Stimulated activated CD4-positive, alpha-beta T cell treated with anti-CD3 and anti-CD28 coated beads, Interleukin-4, amount 100 ng/mL, for 48 hours (primary cell): Measurements from ENCODE around the gene COX10.
"Not testable (repeated sequence)": the region's sequence is repeated elsewhere in the genome, so short reads cannot be mapped to it uniquely, and the experiment has no call there.

ENCODE experiments used
- DNase-seq, 2 donors: peaks; one replicate each; pipeline ENCODE4 v3.0.0-alpha.2; 2020; ENCODE audit warnings: low read depth in 2 of 2

The COX10 gene

DNA sequence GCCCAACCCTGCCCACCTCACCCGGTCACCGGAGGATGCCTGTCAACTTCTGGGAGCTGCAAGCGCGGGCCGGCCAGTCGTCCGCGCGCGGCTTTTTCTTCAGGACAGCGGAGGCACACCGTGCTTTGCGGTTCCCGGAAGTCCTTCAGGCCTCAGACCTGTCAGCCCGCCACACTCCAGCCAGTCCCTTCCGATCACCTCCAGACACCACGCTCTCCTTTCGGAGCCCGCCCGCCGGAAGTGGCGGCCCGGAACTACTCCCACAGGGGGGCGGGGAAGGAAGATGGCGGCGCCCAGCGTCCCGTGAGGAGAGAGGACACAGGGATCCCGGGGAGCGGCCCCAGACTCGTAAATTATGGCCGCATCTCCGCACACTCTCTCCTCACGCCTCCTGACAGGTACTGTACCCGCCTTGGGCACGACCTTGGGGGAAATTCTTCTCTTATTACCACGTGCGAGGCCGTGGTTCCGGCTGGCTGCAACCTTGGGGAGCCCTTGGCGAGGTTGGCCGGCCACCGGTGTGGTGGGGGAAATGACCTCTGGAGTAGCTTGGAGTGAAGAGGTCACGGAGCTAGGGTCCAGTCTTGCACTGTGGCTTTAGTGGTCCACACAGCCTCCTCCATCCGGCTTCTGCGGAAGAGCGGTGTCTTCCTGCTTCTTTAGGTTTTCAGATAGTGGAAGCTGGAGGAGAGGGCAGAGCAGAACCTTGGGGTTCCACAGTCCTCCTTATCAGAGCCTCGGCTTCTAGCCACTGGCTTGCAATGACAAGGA, at the start of gene COX10:
Gene COX10 (plus strand): TSS at position 254 of the 771 bp plus-strand sequence. CDS start 102 bp downstream, at position 356.
- DNase-seq = peak; percentile 82

DNA sequence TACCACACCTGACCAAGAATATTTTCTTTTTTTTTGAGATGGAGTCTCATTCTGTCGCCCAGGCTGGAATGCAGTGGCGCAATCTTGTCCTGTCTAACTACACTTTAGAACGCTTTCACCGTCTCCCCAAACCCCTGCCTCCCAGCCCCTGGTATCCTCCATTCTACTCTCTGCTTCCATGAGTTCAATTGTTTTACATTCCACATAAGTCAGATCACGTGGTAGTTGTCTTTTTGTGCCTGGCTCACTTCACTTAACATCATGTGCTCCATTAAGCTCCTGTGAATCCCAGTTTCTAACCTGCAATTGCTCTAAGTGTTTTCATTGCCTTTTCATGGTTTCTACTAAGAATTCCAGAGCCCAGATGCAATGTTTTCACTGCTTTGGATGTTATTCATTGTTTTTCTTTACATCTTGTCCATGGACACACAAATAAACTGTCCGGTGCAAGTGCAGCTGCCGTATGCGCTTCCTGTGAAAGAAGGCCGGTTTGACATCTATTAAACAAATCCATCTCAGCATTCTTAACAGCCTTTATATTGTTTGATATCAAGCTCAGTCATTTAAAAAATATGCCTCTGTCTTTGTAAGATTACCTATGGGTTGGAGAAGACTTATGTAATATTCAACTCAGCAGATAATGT, 47.5 kb upstream of the COX10 start:
- not testable (repeated sequence) for DNase-seq

DNA sequence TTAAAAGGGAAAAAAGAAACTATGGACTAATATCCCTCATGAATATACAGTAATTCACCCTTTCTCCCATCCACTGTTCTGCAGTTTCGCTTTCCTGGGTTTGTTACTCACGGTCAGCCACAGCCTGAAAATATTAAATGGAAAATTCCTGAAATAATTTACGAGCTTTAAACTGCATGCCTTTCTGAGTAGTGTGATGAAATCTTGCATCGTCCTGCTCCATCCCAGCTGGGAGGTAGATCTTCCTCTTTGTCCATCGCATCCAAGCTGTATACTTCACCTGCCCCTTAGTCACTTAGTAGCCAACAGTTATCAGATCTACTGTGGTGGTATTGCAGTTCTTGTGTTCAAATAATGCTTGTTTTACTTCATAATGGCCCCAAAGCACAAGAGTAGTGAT, 39.5 kb upstream of the COX10 start:
- not testable (repeated sequence) for DNase-seq

DNA sequence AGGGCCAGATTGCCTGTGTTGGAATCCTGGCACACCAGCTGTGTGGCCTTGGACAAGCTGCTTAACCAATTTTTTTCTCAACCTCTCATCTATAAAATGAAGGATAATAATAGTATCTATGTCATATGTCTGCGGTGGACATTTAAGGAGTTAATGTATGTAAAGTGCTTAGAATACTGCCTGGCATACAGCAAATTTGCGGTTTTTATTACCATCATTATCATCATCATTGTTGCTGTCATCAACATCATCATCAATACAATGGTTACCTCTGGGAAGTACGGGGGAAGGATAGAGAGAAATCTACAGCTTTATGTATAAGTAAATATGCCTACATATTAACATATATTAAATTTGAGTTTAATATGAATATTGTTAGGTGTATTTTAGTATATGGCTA, 37.1 kb upstream of the COX10 start:
- no peak for DNase-seq

DNA sequence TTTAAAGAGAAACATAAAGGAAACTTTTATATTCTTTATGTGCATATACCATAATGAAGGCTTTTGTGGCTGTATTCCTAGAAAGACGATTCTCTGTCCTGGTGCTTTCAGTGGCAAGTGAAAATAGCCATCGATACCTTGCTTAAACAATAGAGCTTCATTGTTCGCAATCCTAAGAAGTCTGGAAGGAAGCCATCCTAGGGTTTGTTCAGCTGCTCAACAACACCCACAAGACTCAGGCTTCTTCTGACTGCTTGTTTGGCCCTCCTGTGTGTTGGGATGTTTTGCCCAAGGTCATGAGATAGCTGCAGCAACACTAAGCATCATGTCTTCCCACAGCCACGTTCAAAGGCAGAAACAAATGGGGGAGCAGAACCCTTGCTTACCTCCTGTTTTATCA, 36.1 kb upstream of the COX10 start:
- no peak for DNase-seq

DNA sequence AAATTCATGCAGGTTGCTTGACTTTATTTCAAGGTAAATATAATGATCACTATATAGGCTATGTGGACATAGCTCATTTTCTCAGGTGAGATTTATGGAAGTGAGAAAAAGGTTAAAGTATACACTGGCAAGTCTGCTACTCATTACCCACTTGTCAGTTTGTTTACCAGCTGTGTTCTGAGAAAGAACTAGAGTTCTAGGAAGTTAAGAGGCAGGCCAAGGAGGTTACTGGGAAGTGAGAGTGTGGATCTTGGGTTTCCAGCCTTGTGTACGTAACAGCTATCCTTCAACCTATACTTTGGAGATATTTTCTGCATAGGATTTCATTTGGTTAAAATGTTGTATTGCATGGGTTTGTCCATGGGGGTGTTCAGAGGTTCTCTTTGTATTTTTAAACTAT, 31.9 kb upstream of the COX10 start:
- DNase-seq = no peak

DNA sequence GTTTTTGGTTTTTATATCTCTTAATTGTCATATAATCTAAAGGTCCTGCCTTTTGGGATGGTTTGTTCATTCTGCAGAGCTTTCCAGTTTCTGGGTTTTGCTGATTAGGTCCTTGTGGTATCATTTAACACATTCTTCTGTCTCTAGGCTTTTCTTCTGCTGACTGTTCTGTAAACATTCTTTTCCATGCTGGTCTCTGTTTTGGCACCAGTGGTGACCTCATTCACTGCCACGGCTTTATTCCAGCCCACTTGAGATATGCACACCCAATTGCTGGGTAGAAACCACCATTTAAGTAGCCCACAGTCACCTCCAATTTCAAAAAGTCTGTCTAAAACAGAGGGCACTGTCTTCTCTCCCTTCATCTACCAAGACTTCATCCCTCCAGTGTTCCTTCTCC, 31.1 kb upstream of the COX10 start:
- DNase-seq = no peak

DNA sequence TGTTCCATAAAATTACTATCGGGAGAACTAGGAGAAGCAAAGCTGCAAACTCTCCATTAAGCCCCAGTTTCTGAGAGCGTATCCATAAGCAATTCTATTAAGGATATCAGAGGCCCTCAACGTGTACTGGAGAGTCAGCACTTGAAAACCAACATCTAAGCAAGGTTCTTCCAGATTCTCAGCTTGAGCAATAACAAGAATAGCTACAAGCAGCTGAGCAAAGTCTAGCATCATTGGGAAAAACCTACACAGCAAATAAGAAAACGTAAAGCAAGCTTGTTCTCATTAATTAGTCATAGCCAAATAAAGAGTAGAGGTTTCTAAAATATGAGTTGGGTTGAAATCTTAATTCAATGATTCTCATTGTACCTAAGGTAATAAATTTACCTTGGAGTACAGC, 26.9 kb upstream of the COX10 start:
- DNase-seq = no peak

DNA sequence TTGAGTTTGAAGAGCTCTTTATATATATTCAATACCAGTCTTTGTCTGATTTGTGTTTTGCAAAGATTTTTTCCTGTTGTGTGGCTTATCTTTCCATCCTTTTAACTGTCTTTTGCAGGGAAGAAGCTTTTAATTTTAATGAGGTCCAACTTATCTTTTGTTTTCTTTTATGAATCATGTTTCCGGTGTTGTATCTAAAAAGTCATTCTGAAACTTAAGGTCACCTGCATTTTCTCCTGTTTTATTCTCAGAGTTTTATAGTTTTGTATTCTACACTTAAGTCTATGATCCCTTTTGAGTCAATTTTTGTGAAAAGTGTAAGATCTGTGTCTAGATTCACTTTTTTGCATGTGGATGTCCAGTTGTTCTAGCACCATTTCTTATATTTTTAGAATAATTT, 24.6 kb upstream of the COX10 start:
- DNase-seq = no peak

DNA sequence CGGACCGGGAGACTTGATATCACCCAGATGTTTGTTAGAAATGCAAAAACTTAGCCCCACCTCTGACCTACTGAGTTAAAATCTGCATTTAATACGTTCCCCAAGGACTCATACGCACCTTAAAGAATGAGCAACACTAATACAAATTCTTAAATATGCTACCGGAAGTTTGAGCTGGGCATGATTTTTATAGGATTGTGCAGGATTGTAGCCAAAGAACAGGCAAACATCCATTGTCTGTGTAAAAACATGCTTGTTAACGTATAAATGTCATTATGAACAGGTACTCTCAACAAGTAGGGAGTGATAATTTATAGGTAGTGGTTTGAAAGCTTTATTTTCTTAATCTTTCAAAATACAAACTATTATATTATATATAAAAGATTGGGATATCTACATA, 22.3 kb upstream of the COX10 start:
- no peak for DNase-seq

DNA sequence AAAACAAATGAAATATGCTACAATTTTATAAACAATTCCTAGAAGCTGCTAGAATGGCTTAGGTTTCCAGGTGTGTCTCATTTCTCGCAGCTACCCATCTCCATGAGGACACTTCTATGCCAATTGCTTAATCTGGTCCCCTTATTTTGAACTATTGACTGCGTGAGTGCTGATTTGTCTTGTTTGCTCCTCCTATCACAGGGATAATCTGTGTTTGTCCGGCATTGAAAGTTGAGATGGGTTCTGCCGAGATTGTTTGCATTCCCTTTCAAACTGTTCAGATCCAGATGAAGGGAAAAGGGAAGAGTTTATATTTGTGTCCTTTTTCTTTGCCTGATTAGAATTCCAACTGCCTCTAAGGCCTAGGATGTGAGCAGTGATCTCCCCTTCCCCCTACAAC, 21.7 kb upstream of the COX10 start:
- DNase-seq = no peak

DNA sequence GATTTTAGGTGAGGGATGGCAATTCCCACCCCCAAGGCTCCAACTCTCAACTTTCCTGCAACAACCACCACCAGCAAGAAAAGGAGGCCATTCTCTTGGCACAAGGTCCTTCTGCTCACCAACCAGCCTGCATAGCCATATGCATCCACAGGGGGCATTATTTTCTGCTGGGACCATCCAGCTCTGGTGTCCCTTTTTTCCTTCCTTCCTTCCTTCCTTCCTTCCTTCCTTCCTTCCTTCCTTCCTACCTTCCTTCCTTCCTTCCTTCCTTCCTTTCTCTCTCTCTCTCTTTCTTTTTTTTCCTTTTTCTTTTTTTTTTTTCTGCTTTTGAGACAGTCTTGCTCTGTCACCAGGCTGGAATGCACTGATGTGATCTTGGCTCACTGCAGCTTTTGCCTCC, 21.1 kb upstream of the COX10 start:
- no peak for DNase-seq

DNA sequence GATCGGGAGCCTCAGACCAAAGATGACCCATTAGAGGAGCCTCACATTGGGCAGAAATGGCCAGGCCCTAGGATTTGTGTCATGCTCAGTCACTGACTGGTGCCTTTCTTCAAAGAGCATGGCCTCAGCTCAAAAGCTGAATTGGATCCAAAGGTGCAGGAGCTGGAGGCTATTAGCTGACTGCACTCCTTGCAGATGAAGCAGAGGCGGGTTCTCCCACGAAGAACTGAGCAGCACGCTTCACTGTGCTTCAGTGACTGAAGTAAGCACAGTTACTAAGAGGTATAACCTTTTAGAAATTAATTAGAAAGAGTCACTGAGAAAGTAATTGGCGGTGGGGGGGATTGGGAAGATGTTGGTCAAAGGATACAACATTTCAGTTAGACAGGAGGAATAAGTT, 18.7 kb upstream of the COX10 start:
- no peak for DNase-seq

DNA sequence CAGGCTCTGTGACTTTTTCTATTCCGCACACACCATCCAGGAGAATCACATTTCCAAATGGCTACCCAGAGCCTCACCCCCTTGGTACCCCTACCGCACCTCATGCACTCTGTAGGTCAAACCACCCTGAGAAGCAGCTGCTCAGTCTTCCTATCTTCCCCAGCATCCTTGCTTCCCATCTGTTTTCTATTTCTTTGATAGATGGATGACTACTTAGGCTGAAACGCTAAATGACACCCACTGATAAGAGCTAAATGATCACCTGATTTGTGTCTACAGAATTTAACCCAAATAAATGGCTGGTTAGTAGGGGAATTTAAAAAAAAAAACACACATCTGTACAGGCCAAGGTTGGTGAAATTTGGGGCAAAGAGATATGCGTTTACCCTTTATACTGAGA, 17.6 kb upstream of the COX10 start:
- no peak for DNase-seq

DNA sequence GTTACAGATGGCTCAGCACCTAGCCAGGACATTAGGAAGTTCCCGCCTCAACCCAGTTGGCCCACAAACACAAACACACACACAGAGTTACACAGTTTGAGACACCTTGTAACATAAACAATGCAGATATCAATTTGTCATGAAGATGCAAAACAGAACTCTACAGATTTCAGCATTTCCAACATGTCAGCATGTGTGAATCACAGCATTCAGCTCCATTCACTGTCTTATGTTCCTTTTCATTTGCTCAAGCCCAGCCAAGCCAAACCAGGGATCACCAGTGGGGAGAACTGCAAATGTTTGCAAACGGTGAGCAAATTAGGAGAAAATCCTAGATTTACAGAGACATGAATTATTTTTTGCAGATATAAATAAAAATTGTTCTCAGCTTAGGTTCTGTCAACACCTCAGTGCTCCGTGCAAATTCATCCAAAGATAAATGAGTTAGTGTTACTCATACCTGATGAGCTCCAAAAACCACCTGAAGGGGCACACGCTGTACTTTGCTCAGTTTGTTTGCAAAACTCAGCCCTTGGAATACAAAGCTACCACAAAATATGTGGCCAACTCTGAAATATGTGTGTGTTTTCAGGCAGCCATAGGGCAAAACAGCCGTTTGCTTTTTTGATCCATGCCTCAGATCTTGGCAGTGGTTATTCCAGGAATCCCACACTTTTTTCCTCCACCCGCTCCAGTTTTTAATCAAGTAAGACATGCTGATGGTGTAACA, 16.3 kb upstream of the COX10 start:
- DNase-seq = no peak

DNA sequence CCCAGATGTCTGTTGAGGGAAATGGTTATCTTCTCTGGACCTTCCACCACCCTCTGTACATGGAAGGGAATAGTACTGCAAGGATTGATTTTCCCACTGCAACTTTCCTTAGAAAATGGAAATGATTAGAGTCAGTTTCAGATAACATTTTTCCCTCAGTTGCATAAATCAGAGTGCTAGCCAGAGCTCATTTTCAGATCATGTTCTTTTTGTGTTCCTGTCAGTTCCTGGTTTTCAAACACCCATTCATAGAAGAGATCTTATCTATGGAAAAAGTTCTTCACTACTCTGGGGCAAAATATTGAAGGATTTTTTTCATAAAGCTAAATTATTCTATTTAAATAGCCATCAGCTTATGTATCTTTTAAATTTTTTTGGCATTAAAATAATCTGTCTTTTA, 11.7 kb upstream of the COX10 start:
- DNase-seq = no peak

DNA sequence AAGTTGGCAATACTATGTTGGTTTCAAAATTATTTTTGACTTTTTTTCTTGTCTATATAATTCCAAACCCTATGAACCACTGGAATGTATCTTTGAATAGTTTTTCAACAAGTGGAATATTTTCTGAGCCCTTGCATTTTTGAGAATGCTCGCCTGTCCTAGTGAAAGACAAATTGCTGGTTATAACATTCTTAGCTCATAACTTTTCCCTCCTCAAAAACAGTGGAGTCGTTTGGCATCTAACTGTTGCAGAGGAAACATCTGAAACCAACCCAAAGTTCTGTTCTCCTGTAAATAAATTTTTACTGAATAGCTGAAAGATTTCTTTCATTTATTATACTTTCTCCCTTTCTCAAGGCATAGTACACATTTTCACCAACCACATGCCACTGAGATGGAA, 11.3 kb upstream of the COX10 start:
- no peak for DNase-seq

DNA sequence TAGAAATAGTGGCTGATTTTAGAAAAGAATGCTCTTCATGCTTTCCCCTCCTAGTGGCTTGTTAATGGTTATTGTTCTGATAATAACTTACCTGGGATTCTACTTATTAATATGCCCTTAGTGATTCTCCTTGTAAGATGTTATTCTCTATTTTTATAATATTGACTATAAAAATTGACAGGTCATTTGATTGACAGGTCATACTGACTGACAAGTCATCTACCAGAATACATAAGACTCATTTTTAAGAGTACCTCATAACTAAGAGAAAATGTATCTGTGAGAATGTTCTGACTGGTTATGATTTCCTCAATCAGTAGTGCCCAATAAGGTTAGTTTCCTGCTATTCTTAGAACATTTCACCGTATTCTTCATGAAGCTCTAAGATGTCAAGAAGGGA, 8.6 kb upstream of the COX10 start:
- no peak for DNase-seq

DNA sequence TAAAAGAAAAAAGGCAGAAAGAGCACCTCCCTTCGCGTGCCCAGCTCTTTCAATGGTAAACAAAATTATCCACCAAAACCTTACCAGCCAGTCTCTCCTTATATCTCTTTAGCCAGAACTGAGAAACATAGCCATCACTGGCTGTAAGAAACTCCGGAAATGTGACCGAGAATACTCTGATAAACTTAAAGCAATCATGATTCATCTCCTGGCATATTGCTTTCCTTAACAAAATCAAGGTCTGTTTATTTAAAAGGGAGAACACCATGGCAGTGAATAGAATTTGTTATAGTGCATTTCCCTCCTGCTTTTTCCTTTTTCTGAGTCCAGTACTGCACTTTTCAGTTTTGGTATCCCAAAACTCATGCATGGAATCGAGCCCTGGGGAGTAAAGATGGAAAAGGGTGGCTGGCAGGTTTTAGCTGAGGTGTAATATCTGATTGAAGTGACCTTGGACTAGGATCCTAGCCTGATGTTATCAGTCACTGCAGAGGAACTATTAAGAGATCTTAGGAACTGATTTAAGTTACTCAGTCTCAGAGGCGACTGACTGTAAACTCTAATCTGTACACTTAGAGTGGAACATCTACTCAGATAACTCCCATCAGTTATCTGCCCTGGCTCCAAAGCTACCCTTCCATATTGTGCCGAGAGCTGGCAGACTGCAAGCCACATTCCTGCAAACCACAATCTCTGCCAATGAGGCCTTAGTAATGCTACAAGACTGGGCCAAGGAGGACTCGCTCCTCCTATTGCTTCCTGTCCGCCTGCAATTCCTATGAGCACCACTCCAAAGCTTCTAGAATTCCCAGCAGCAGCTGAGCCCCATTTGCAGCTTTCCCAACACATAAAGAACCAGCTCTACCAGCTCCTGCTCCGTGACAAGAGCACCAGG, 7.4 kb upstream of the COX10 start:
- DNase-seq = no peak

DNA sequence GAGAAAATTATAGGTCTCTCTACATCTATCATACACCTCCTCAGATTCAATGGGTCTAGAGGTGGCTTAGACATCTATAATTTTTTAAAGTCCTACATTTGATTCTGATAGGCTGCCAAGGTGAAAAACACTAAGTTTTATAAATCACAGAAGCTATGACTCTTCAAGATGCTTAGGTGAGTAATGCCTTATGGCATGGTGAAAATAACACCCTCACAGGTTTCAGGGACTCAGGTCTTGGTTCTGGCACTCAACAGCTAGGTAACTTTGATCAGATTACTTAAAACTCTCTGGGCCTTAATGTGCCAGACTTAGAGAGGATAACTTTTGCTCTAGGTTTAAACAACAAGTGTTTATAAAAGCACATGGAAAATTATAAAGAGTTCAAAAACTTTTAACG, 2.0 kb upstream of the COX10 start:
- no peak for DNase-seq

DNA sequence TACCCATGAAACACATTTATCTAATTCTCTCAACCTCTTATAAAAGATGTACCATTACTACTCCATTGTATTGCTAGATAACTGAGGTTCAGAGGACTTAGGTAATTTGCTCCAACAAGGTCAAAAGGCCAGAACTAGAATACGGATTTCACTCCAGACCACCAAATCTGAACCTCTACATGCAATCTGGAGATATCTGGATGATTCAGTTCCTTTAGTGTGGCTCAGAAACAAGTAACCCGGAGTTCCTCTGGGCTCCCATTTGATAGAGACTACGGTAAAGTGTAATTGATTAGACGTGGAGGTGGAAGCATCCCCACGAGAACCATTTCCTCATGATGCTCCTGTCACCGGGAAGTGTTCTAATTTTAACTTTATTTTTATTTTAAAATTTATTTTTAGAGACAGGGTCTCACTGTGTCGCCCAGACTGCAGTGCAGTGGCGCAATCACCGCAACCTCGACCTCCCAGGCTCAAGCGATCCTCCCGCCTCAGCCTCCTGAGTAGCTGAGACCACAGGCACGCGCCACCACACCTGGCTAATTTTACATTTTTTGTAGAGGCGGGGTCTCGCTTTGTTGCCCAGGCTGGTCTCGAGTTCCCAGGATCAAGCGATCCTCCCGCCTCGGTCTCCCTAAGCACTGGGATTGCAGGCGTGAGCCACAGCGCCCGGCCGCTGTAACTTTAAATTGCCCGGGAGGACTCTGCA, 608 bp upstream of the COX10 start:
- no peak for DNase-seq
